PFSK-1 (cell line): ENCODE data around the gene CISTR.

Experiments
- FOXP2 ChIP-seq: optimal IDR thresholded peaks from 2 replicates; pipeline ENCODE3; 2011; ENCODE audit warnings: borderline replicate concordance, control low read depth, inconsistent platforms; ENCODE audit not compliant: insufficient read depth; ENCODE audit errors: extremely low read length, extremely low read depth
- POLR2AphosphoS5 ChIP-seq: IDR thresholded peaks from 2 replicates; pipeline ENCODE4 v1.6.1; 2012; ENCODE audit warnings: low read depth, mild to moderate bottlenecking, control low read depth, low read length, moderate library complexity
- SIN3A ChIP-seq: IDR thresholded peaks from 2 replicates; pipeline ENCODE4 v1.6.1; 2012; ENCODE audit warnings: mild to moderate bottlenecking, low read length, moderate library complexity, borderline replicate concordance; ENCODE audit not compliant: insufficient read depth
- TAF1 ChIP-seq: IDR thresholded peaks from 2 replicates; pipeline ENCODE4 v1.6.1; 2012; ENCODE audit warnings: low read length, control low read depth, borderline replicate concordance; ENCODE audit not compliant: insufficient read depth
- TF ChIP-seq, protein P1 (sequence below), 2 experiments: IDR thresholded peaks; 2 replicates each; pipeline versions ENCODE4 v1.6.1 to v1.8.0; 2011 to 2012; ENCODE audit warnings: low read depth in 2 of 2, low read length in 2 of 2, control low read depth in 1 of 2, inconsistent platforms in 1 of 2, mild to moderate bottlenecking in 1 of 2, moderate library complexity in 1 of 2; ENCODE audit not compliant: insufficient read depth in 1 of 2

CISTR gene

DNA sequence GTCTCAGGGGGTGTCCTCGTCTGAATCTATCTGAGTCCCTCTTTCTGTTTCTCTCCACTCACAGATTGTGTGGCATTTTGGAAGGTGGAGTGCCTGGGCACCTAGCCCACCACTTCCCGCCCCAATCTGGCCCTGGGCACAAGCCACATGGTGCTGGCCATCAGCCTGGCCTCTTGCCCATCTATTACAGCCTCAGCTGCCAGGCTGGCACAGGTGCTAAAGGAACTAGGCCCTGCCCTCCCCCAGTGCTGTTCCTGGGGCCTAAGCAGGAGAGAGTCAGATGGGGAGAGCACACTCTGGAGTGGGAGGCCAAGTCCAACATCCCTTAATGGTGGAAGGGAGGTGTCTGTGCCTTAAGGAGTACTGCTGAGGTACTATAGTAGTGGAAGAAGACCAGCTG, 16.2 kb downstream of the CISTR start:
- TF ChIP-seq, protein P1, sequence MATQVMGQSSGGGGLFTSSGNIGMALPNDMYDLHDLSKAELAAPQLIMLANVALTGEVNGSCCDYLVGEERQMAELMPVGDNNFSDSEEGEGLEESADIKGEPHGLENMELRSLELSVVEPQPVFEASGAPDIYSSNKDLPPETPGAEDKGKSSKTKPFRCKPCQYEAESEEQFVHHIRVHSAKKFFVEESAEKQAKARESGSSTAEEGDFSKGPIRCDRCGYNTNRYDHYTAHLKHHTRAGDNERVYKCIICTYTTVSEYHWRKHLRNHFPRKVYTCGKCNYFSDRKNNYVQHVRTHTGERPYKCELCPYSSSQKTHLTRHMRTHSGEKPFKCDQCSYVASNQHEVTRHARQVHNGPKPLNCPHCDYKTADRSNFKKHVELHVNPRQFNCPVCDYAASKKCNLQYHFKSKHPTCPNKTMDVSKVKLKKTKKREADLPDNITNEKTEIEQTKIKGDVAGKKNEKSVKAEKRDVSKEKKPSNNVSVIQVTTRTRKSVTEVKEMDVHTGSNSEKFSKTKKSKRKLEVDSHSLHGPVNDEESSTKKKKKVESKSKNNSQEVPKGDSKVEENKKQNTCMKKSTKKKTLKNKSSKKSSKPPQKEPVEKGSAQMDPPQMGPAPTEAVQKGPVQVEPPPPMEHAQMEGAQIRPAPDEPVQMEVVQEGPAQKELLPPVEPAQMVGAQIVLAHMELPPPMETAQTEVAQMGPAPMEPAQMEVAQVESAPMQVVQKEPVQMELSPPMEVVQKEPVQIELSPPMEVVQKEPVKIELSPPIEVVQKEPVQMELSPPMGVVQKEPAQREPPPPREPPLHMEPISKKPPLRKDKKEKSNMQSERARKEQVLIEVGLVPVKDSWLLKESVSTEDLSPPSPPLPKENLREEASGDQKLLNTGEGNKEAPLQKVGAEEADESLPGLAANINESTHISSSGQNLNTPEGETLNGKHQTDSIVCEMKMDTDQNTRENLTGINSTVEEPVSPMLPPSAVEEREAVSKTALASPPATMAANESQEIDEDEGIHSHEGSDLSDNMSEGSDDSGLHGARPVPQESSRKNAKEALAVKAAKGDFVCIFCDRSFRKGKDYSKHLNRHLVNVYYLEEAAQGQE (IDR thresholded peaks at IDR 0.05; ENCODE audit: insufficient read depth in 1 of 2, low read depth in 2 of 2, low read length in 2 of 2), result no peak
- no peak for TF ChIP-seq FOXP2
- no peak for TF ChIP-seq SIN3A
- TF ChIP-seq TAF1, result no peak
- TF ChIP-seq POLR2AphosphoS5, result no peak

DNA sequence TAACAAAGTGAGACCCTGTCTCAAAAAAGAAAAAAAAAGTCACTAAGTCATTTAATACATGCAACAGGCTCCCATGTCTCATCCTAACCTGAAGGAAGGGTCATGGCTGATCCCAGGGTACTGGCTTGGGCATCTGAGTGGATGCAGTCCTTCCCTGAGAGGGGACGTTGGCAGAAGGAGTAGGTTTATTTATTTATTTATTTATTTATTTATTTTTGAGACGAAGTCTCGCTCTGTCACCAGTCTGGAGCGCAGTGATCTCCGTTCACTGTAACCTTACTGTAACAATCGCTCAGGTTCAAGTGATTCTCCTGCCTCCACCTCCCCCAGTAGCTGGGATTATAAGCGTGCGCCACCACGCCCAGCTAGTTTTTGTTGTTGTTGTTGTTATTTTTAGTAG, 17.4 kb downstream of the CISTR start:
- TF ChIP-seq TAF1 (no peak), FOXP2 (no peak), POLR2AphosphoS5 (no peak)

DNA sequence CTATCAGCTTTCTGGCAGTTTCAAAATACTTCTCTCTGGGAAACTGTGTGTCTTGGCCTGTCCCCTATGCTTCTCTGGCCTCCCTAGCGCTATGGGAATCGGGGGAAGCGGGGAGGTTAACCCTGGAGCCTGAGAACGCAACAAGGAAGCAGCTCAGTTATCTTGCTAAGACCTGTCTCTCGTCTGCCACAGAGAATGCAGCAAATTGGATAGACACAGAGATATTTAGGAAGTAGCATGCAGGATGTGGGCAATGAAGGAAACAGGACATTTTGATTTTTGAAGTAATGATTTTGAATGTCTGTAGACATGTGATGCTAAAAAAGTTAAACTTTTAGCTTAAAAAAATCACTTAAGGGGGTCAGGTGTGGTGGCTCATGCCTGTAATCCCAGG, 18.0 kb downstream of the CISTR start:
- TF ChIP-seq, protein P1 (IDR thresholded peaks at IDR 0.05; ENCODE audit: insufficient read depth in 1 of 2, low read depth in 2 of 2, low read length in 2 of 2), result no peak

DNA sequence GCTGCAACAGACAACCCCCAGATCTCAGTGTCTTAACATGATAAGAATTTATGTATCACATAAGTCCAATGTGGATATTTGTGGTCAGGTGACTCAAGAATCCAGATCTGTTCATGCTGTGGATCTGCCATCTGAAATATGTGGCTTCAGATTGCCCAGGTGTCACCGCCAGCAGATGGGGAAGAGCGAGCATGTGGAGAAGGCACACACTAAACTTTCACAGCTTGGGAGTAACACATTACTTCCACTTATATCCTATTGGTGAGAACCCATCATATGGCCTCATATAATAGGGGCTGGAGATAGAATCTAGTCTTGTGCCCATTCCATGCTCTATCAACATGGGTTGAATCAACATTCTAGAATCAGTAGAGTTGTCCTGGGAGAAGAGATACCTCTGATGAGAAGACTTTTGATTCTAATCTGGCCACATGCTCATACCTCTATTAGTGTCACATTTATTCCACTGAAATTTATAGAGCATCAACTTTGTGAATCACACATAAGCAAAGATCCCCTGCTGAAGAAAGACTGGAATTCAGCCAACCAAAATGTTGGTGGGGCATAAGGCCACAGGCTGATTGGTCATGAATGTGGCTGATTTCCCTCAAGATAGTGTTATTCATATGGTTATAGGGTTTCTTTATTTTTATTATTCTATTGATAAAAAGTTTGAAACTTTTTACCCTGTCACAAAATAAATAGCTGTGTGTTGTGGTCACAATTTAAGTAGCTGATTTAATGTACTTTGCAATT, 18.6 kb downstream of the CISTR start:
- TF ChIP-seq FOXP2 (no peak), TAF1 (no peak), POLR2AphosphoS5 (no peak), SIN3A (no peak)
- TF ChIP-seq, protein P1 (IDR thresholded peaks at IDR 0.05; ENCODE audit: insufficient read depth in 1 of 2, low read depth in 2 of 2, low read length in 2 of 2), result no peak

DNA sequence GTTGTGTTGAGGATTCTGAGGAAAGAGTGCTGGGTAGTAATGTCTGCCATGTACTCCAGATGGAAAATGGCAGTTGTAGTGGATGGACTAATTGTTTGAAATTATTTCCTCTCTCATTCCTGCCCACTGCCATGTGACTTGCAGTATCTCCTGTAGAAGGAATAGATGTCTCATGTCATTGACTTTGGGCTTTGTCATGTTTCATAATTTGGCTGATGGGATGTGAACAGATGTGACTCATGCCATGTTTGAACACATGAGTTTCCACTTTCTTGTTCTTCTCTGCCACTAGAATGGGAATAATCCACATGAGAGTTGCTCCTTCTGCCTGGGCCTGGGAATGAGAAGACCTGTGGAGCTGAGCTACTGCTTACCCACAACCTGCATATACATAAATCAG, 22.1 kb downstream of the CISTR start:
- TF ChIP-seq TAF1 (no peak), FOXP2 (no peak), SIN3A (no peak), POLR2AphosphoS5 (no peak)
- TF ChIP-seq, protein P1 (IDR thresholded peaks at IDR 0.05; ENCODE audit: insufficient read depth in 1 of 2, low read depth in 2 of 2, low read length in 2 of 2), result no peak
